ENCODE results near the gene PROM2. TPM values are rescaled to one million over a fixed set of nuclear protein-coding genes. Genes with fewer than 3 reads are reported as not detected.

Gene PROM2
- total RNA-seq, 1 experiment from 2014 or later: 64.2 TPM

DNA sequence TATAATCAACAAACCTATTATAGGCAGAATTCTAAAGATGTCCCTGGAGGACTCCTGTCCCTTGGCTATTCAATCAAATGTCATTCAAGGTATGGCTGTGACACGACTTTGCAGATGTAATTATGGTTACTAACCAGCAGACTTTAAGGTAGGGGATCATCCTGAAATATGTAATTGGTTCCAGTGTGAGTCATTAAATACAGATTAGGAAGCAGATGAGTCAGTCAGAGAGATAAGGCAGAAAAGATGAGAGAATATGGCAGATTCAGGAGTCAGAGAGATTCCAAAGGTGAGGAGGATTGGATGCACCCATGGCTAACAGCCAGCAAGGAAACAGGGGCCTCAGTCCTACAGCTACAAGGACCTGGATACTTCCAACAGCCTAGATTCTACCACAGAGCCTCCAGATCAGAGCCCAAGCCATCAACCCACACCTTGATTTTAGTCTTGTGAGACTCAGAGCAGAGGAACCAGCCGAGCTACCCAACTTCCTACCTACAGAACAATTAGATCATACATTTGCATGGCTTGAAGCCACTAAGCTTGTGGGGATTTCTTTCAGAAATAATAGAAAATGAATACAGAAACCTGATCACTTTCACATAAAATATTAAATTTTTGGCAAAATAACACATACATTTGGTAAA, 11.2 kb upstream of the PROM2 start:
- POLR2A ChIA-PET (ENCODE audit: unreplicated experiment): no interaction called here
- Histone ChIP-seq H3K4me3 (ENCODE audit: low read length) (no peak overlapping the region), H2AFZ (ENCODE audit: low read length) (no peak overlapping the region), H3K4me1 (ENCODE audit: insufficient read depth, low read length) (no peaks in the 10 kb centered on the region), H4K20me1 (ENCODE audit: low read length) (no peaks in the 10 kb centered on the region), H3K9me2 (replicated peaks; ENCODE audit: low read length) (no peaks in the 10 kb centered on the region), H3K27me3 (ENCODE audit: low read length) (no peaks in the 10 kb centered on the region), H3K9me3 (ENCODE audit: low read length) (no peaks in the 10 kb centered on the region), H3K27ac (ENCODE audit: low read length) (no peak overlapping the region), H3K9ac (ENCODE audit: low read length) (no peak overlapping the region), H3K36me3 (ENCODE audit: low read depth, low read length) (no peaks in the 10 kb centered on the region), H3F3A (ENCODE audit: low read length, unreplicated experiment) (no peaks in the 10 kb centered on the region), H3K4me2 (ENCODE audit: low read length) (no peak overlapping the region), H3K79me2 (ENCODE audit: low read length) (no peaks in the 10 kb centered on the region)
- BruUV-seq (replicated peaks): no TSS peak
- CTCF ChIA-PET: no interaction called here
- ATAC-seq (no peak), DNase-seq (no peak)
- TF ChIP-seq, protein P1, sequence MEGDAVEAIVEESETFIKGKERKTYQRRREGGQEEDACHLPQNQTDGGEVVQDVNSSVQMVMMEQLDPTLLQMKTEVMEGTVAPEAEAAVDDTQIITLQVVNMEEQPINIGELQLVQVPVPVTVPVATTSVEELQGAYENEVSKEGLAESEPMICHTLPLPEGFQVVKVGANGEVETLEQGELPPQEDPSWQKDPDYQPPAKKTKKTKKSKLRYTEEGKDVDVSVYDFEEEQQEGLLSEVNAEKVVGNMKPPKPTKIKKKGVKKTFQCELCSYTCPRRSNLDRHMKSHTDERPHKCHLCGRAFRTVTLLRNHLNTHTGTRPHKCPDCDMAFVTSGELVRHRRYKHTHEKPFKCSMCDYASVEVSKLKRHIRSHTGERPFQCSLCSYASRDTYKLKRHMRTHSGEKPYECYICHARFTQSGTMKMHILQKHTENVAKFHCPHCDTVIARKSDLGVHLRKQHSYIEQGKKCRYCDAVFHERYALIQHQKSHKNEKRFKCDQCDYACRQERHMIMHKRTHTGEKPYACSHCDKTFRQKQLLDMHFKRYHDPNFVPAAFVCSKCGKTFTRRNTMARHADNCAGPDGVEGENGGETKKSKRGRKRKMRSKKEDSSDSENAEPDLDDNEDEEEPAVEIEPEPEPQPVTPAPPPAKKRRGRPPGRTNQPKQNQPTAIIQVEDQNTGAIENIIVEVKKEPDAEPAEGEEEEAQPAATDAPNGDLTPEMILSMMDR (conservative IDR thresholded peaks at IDR 0.05; ENCODE audit: low read depth, low read length): no peak
- TF ChIP-seq EZH2phosphoT487 (IDR thresholded peaks at IDR 0.05; ENCODE audit: borderline replicate concordance, low read length): no peak
- TF ChIP-seq EZH2 (IDR thresholded peaks at IDR 0.05; ENCODE audit: low read length, unreplicated experiment): no peak
- intact Hi-C loops (cut with micrococcal nuclease): no loop called here

DNA sequence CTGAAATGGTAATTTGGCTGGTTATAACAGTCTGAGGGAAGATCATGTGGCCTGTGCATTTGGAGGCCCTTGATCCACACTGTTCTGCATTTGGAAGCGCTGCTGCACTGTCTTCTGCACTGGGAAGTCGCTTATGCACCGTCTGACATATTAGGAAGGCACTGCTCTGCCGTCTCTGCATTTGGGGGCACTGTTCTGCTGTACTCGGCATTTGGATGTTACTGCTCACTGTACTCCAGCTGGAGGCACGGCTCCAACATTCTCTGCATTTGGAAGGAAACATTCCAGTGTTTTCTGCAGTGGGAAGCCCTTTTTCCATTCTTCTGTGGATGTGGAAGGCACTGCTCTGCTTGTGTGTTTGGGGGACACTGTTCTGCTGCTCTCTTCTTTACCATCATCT, 9.6 kb upstream of the PROM2 start:
- no TSS peak for BruUV-seq (replicated peaks)
- no peak for ATAC-seq

DNA sequence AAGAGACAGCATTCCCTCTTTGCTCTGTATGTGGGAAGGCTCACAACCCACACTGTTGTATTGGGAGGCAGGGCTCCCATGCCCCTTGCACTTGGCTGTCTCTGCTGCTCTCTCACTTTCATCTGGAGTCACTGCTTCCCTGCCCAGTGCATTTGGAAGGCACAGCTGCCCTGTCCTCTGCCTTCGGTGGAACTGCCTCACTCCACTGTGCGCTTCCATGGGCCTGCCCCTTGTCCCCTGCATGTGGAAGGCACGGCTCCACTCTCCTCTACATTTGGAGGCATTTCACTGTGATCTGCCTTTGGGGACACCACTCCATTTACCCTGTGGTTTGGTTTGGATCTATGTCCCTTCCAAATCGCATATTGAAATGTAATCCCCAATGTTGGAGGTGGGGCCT, 9.1 kb upstream of the PROM2 start:
- no peaks in the 10 kb centered on the region for H3K4me1 ChIP-seq (ENCODE audit: insufficient read depth, low read length)
- no peak overlapping the region for H3K27ac ChIP-seq (ENCODE audit: low read length)
- ChIA-PET POLR2A (ENCODE audit: unreplicated experiment) (no interaction called here), CTCF (no interaction called here)
- H3F3A ChIP-seq (ENCODE audit: low read length, unreplicated experiment): no peaks in the 10 kb centered on the region
- H3K9ac ChIP-seq (ENCODE audit: low read length): no peak overlapping the region
- DNase-seq (no peak), ATAC-seq (no peak)
- H3K4me2 ChIP-seq (ENCODE audit: low read length): no peak overlapping the region
- no peaks in the 10 kb centered on the region for H3K36me3 ChIP-seq (ENCODE audit: low read depth, low read length)
- no peaks in the 10 kb centered on the region for H3K79me2 ChIP-seq (ENCODE audit: low read length)
- intact Hi-C loops (cut with micrococcal nuclease): no loop called here
- no peaks in the 10 kb centered on the region for H3K27me3 ChIP-seq (ENCODE audit: low read length)
- TF ChIP-seq EZH2phosphoT487 (IDR thresholded peaks at IDR 0.05; ENCODE audit: borderline replicate concordance, low read length) (no peak), EZH2 (IDR thresholded peaks at IDR 0.05; ENCODE audit: low read length, unreplicated experiment) (no peak)
- TF ChIP-seq, protein P1 (conservative IDR thresholded peaks at IDR 0.05; ENCODE audit: low read depth, low read length): no peak
- BruUV-seq (replicated peaks): no TSS peak
- no peak overlapping the region for H3K4me3 ChIP-seq (ENCODE audit: low read length)
- no peaks in the 10 kb centered on the region for H3K9me3 ChIP-seq (ENCODE audit: low read length)
- no peaks in the 10 kb centered on the region for H4K20me1 ChIP-seq (ENCODE audit: low read length)
- no peak overlapping the region for H2AFZ ChIP-seq (ENCODE audit: low read length)
- no peaks in the 10 kb centered on the region for H3K9me2 ChIP-seq (replicated peaks; ENCODE audit: low read length)

More for the DNA sequence above, 9.6 kb upstream of the PROM2 start:
- intact Hi-C loops (cut with micrococcal nuclease): no loop called here
- no peak for DNase-seq
- Histone ChIP-seq H4K20me1 (ENCODE audit: low read length) (no peaks in the 10 kb centered on the region), H2AFZ (ENCODE audit: low read length) (no peak overlapping the region), H3K9ac (ENCODE audit: low read length) (no peak overlapping the region), H3K36me3 (ENCODE audit: low read depth, low read length) (no peaks in the 10 kb centered on the region), H3K79me2 (ENCODE audit: low read length) (no peaks in the 10 kb centered on the region), H3K4me2 (ENCODE audit: low read length) (no peak overlapping the region), H3F3A (ENCODE audit: low read length, unreplicated experiment) (no peaks in the 10 kb centered on the region), H3K4me3 (ENCODE audit: low read length) (no peak overlapping the region), H3K4me1 (ENCODE audit: insufficient read depth, low read length) (no peaks in the 10 kb centered on the region), H3K9me3 (ENCODE audit: low read length) (no peaks in the 10 kb centered on the region), H3K27me3 (ENCODE audit: low read length) (no peaks in the 10 kb centered on the region), H3K9me2 (replicated peaks; ENCODE audit: low read length) (no peaks in the 10 kb centered on the region), H3K27ac (ENCODE audit: low read length) (no peak overlapping the region)
- POLR2A ChIA-PET (ENCODE audit: unreplicated experiment): no interaction called here
- CTCF ChIA-PET: no interaction called here
- TF ChIP-seq EZH2phosphoT487 (IDR thresholded peaks at IDR 0.05; ENCODE audit: borderline replicate concordance, low read length) (no peak), EZH2 (IDR thresholded peaks at IDR 0.05; ENCODE audit: low read length, unreplicated experiment) (no peak)
- TF ChIP-seq, protein P1 (conservative IDR thresholded peaks at IDR 0.05; ENCODE audit: low read depth, low read length): no peak

Measured in PC-3 (cell line).